ENCODE measurements around the gene LNPEP. TPM values are rescaled to one million over a fixed set of nuclear protein-coding genes. Genes with fewer than 3 reads are reported as not detected.

Gene LNPEP
- polyA plus RNA-seq, 2 donors, result 4.3 to 5.7 TPM

GRCh38 chr5:96936431-96937320 is 796 bp downstream of the LNPEP start:
- no peaks in the 10 kb centered on the region for H3K36me3 ChIP-seq (ENCODE audit: control insufficient read depth in 2 of 2, insufficient read depth in 2 of 2, low read length in 1 of 2)
- H3K4me1 ChIP-seq (ENCODE audit: control insufficient read depth in 2 of 2, insufficient read depth in 2 of 2, low read length in 1 of 2), result peaks cover 0 to 2% of the 10 kb centered on the region in 2 donors
- peak overlapping the region; percentile 99 for H3K27ac ChIP-seq (ENCODE audit: low read depth in 2 of 2, low read length in 1 of 2)
- WGBS, 2 donors, result 0% methylated on average over 27 of the region's 27 CpGs
- H3K4me3 ChIP-seq (ENCODE audit: low read depth in 1 of 2, low read length in 2 of 2), result peak overlapping the region; percentile 84
- H3K9me3 ChIP-seq (ENCODE audit: control insufficient read depth in 2 of 2, insufficient read depth in 1 of 2, low read depth in 1 of 2, low read length in 1 of 2), result no peaks in the 10 kb centered on the region
- no peaks in the 10 kb centered on the region for H3K27me3 ChIP-seq (ENCODE audit: control insufficient read depth in 1 of 2, insufficient read depth in 2 of 2, low read length in 2 of 2)

GRCh38 chr5:96940586-96940985 is 4.7 kb downstream of the LNPEP start:
- WGBS, 2 donors, result 77 to 81% methylated on average over 3 of the region's 3 CpGs

GRCh38 chr5:96941140-96941539 is 5.3 kb downstream of the LNPEP start:
- no peaks in the 10 kb centered on the region for H3K36me3 ChIP-seq (ENCODE audit: control insufficient read depth in 2 of 2, insufficient read depth in 2 of 2, low read length in 1 of 2)
- WGBS, 2 donors, result 80 to 85% methylated on average over 4 of the region's 4 CpGs
- no peak overlapping the region for H3K27ac ChIP-seq (ENCODE audit: low read depth in 2 of 2, low read length in 1 of 2)
- no peaks in the 10 kb centered on the region for H3K27me3 ChIP-seq (ENCODE audit: control insufficient read depth in 1 of 2, insufficient read depth in 2 of 2, low read length in 2 of 2)
- H3K4me3 ChIP-seq (ENCODE audit: low read depth in 1 of 2, low read length in 2 of 2), result no peak overlapping the region
- peaks cover 2% of the 10 kb centered on the region in 2 donors for H3K4me1 ChIP-seq (ENCODE audit: control insufficient read depth in 2 of 2, insufficient read depth in 2 of 2, low read length in 1 of 2)
- H3K9me3 ChIP-seq (ENCODE audit: control insufficient read depth in 2 of 2, insufficient read depth in 1 of 2, low read depth in 1 of 2, low read length in 1 of 2), result no peaks in the 10 kb centered on the region

More at GRCh38 chr5:96940586-96940985, 4.7 kb downstream of the LNPEP start:
- H3K9me3 ChIP-seq (ENCODE audit: control insufficient read depth in 2 of 2, insufficient read depth in 1 of 2, low read depth in 1 of 2, low read length in 1 of 2), result no peaks in the 10 kb centered on the region
- no peak overlapping the region for H3K27ac ChIP-seq (ENCODE audit: low read depth in 2 of 2, low read length in 1 of 2)
- H3K36me3 ChIP-seq (ENCODE audit: control insufficient read depth in 2 of 2, insufficient read depth in 2 of 2, low read length in 1 of 2), result no peaks in the 10 kb centered on the region
- H3K4me1 ChIP-seq (ENCODE audit: control insufficient read depth in 2 of 2, insufficient read depth in 2 of 2, low read length in 1 of 2), result peaks cover 2% of the 10 kb centered on the region in 2 donors
- no peaks in the 10 kb centered on the region for H3K27me3 ChIP-seq (ENCODE audit: control insufficient read depth in 1 of 2, insufficient read depth in 2 of 2, low read length in 2 of 2)
- H3K4me3 ChIP-seq (ENCODE audit: low read depth in 1 of 2, low read length in 2 of 2), result no peak overlapping the region

- 83 to 86% methylated on average over 9 of the region's 9 CpGs for WGBS, 2 donors
- H3K27me3 ChIP-seq (ENCODE audit: control insufficient read depth in 1 of 2, insufficient read depth in 2 of 2, low read length in 2 of 2), result no peaks in the 10 kb centered on the region
- H3K4me1 ChIP-seq (ENCODE audit: control insufficient read depth in 2 of 2, insufficient read depth in 2 of 2, low read length in 1 of 2), result peaks cover 2% of the 10 kb centered on the region in 2 donors
- H3K36me3 ChIP-seq (ENCODE audit: control insufficient read depth in 2 of 2, insufficient read depth in 2 of 2, low read length in 1 of 2), result no peaks in the 10 kb centered on the region
- H3K9me3 ChIP-seq (ENCODE audit: control insufficient read depth in 2 of 2, insufficient read depth in 1 of 2, low read depth in 1 of 2, low read length in 1 of 2), result no peaks in the 10 kb centered on the region
- H3K27ac ChIP-seq (ENCODE audit: low read depth in 2 of 2, low read length in 1 of 2), result no peak overlapping the region
- no peak overlapping the region for H3K4me3 ChIP-seq (ENCODE audit: low read depth in 1 of 2, low read length in 2 of 2)
Observed at GRCh38 chr5:96942078-96942477, 6.2 kb downstream of the LNPEP start.

- no peaks in the 10 kb centered on the region for H3K27me3 ChIP-seq (ENCODE audit: control insufficient read depth in 1 of 2, insufficient read depth in 2 of 2, low read length in 2 of 2)
- WGBS, 2 donors, result 92 to 100% methylated on average over 1 of the region's 1 CpG
- H3K36me3 ChIP-seq (ENCODE audit: control insufficient read depth in 2 of 2, insufficient read depth in 2 of 2, low read length in 1 of 2), result no peaks in the 10 kb centered on the region
- no peak overlapping the region for H3K27ac ChIP-seq (ENCODE audit: low read depth in 2 of 2, low read length in 1 of 2)
- no peaks in the 10 kb centered on the region for H3K9me3 ChIP-seq (ENCODE audit: control insufficient read depth in 2 of 2, insufficient read depth in 1 of 2, low read depth in 1 of 2, low read length in 1 of 2)
- peaks cover 2% of the 10 kb centered on the region in 2 donors for H3K4me1 ChIP-seq (ENCODE audit: control insufficient read depth in 2 of 2, insufficient read depth in 2 of 2, low read length in 1 of 2)
- H3K4me3 ChIP-seq (ENCODE audit: low read depth in 1 of 2, low read length in 2 of 2), result no peak overlapping the region
Observed at GRCh38 chr5:96942911-96943310, 7.0 kb downstream of the LNPEP start.

- H3K9me3 ChIP-seq (ENCODE audit: control insufficient read depth in 2 of 2, insufficient read depth in 1 of 2, low read depth in 1 of 2, low read length in 1 of 2), result no peaks in the 10 kb centered on the region
- no peaks in the 10 kb centered on the region for H3K27me3 ChIP-seq (ENCODE audit: control insufficient read depth in 1 of 2, insufficient read depth in 2 of 2, low read length in 2 of 2)
- H3K4me1 ChIP-seq (ENCODE audit: control insufficient read depth in 2 of 2, insufficient read depth in 2 of 2, low read length in 1 of 2), result peaks cover 2% of the 10 kb centered on the region in 2 donors
- no peaks in the 10 kb centered on the region for H3K36me3 ChIP-seq (ENCODE audit: control insufficient read depth in 2 of 2, insufficient read depth in 2 of 2, low read length in 1 of 2)
- no peak overlapping the region for H3K27ac ChIP-seq (ENCODE audit: low read depth in 2 of 2, low read length in 1 of 2)
- no peak overlapping the region for H3K4me3 ChIP-seq (ENCODE audit: low read depth in 1 of 2, low read length in 2 of 2)
- 86 to 89% methylated on average over 1 of the region's 1 CpG for WGBS, 2 donors
Observed at GRCh38 chr5:96943799-96944198, 7.9 kb downstream of the LNPEP start.

GRCh38 chr5:96945144-96945897 is 9.4 kb downstream of the LNPEP start:
- Histone ChIP-seq H3K9me3 (ENCODE audit: control insufficient read depth in 2 of 2, insufficient read depth in 1 of 2, low read depth in 1 of 2, low read length in 1 of 2) (no peaks in the 10 kb centered on the region), H3K36me3 (ENCODE audit: control insufficient read depth in 2 of 2, insufficient read depth in 2 of 2, low read length in 1 of 2) (no peaks in the 10 kb centered on the region), H3K4me1 (ENCODE audit: control insufficient read depth in 2 of 2, insufficient read depth in 2 of 2, low read length in 1 of 2) (peaks cover 2% of the 10 kb centered on the region in 2 donors), H3K27ac (ENCODE audit: low read depth in 2 of 2, low read length in 1 of 2) (no peak overlapping the region), H3K4me3 (ENCODE audit: low read depth in 1 of 2, low read length in 2 of 2) (no peak overlapping the region), H3K27me3 (ENCODE audit: control insufficient read depth in 1 of 2, insufficient read depth in 2 of 2, low read length in 2 of 2) (no peaks in the 10 kb centered on the region)
- WGBS, 2 donors, result 80 to 92% methylated on average over 5 of the region's 5 CpGs

- H3K27ac ChIP-seq (ENCODE audit: low read depth in 2 of 2, low read length in 1 of 2), result no peak overlapping the region
- H3K27me3 ChIP-seq (ENCODE audit: control insufficient read depth in 1 of 2, insufficient read depth in 2 of 2, low read length in 2 of 2), result no peaks in the 10 kb centered on the region
- WGBS, 2 donors, result 76 to 81% methylated on average over 3 of the region's 3 CpGs
- no peaks in the 10 kb centered on the region for H3K36me3 ChIP-seq (ENCODE audit: control insufficient read depth in 2 of 2, insufficient read depth in 2 of 2, low read length in 1 of 2)
- peaks cover 2% of the 10 kb centered on the region in 2 donors for H3K4me1 ChIP-seq (ENCODE audit: control insufficient read depth in 2 of 2, insufficient read depth in 2 of 2, low read length in 1 of 2)
- H3K4me3 ChIP-seq (ENCODE audit: low read depth in 1 of 2, low read length in 2 of 2), result no peak overlapping the region
- no peaks in the 10 kb centered on the region for H3K9me3 ChIP-seq (ENCODE audit: control insufficient read depth in 2 of 2, insufficient read depth in 1 of 2, low read depth in 1 of 2, low read length in 1 of 2)
Observed at GRCh38 chr5:96946381-96946780, 10.5 kb downstream of the LNPEP start.

GRCh38 chr5:96952118-96952750 is 16.4 kb downstream of the LNPEP start:
- 83% methylated on average over 3 of the region's 3 CpGs for WGBS, 2 donors
- Histone ChIP-seq H3K9me3 (ENCODE audit: control insufficient read depth in 2 of 2, insufficient read depth in 1 of 2, low read depth in 1 of 2, low read length in 1 of 2) (no peaks in the 10 kb centered on the region), H3K4me1 (ENCODE audit: control insufficient read depth in 2 of 2, insufficient read depth in 2 of 2, low read length in 1 of 2) (no peaks in the 10 kb centered on the region), H3K36me3 (ENCODE audit: control insufficient read depth in 2 of 2, insufficient read depth in 2 of 2, low read length in 1 of 2) (no peaks in the 10 kb centered on the region), H3K4me3 (ENCODE audit: low read depth in 1 of 2, low read length in 2 of 2) (no peak overlapping the region), H3K27ac (ENCODE audit: low read depth in 2 of 2, low read length in 1 of 2) (no peak overlapping the region), H3K27me3 (ENCODE audit: control insufficient read depth in 1 of 2, insufficient read depth in 2 of 2, low read length in 2 of 2) (no peaks in the 10 kb centered on the region)

Measured in esophagus (tissue), 2 donors.